Right ventricle myocardium inferior (tissue), 1 donor: ENCODE data around the gene SDK1. TPM values are rescaled to one million over a fixed set of nuclear protein-coding genes. Genes with fewer than 3 reads are reported as not detected.
"Not testable (repeated sequence)": the region's sequence is repeated elsewhere in the genome, so short reads cannot be mapped to it uniquely, and the experiment has no call there.

Experiments used
- ATAC-seq: fragments of 200-7000 bp; cut with Tn5 transposase; one replicate; pipeline ENCODE4 v1.9.1; 2020; ENCODE audit warnings: mild to moderate bottlenecking, moderate library complexity
- DNase-seq: peaks from one replicate; pipeline ENCODE4 v3.0.0; 2021; ENCODE audit errors: missing footprints
- intact Hi-C: fragments of 100-400 bp; cut with DNase I; formaldehyde crosslinking; loops from one replicate; pipeline ENCODE4 v1.11.0; 2022
- total RNA-seq: library from RNA; stranded (reverse); fragmentation: NEBNext Ultra II Directional; extraction: Animal tissue kit (Norgen Biotek cat#: 25700); gene quantifications from one replicate; pipeline ENCODE4 v1.2.1, GENCODE V29; 2021
- donor health status: DM: no; HTN: yes; CAD: no; lungs with severe emphysema.

Gene SDK1
- total RNA-seq, 1 donor from 2014 or later: 2.3 TPM

DNA sequence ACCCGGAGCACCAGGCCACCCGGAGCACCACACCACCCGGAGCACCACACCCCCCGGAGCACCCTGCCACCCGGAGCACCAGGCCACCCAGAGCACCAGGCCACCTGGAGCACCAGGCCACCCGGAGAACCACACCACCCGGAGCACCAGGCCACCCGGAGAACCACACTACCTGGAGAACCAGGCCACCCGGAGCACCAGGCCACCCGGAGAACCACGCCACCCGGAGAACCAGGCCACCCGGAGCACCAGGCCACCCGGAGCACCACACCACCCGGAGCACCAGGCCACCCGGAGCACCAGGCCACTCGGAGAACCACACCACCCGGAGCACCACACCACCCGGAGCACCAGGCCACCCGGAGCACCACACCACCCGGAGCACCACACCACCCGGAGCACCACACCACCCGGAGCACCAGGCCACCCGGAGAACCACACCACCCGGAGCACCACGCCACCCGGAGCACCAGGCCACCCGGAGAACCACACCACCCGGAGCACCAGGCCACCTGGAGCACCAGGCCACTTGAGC, 916.1 kb downstream of the SDK1 start:
- ATAC-seq, DNase-seq, intact Hi-C loops: not testable (repeated sequence)

DNA sequence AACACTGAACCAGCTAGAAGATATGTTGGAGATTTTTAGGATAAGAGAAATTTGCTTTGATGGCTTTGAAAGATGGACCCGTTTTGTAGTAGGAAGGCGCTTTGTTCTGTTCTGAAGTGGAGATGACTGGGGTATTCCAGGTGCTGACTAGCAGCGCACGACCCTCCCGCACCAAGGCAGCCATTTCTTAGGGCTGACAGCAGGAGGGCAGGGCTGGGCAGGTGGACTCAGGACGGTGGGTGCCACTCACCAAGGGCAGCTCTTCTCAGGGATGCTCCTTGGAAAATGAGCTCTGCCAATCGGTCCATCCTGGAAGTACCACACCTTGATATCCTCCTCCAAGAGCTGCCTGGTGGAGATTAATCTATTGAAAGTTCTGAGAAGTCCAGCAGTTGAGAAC, 917.4 kb downstream of the SDK1 start:
- ATAC-seq: no peak
- no peak for DNase-seq
- intact Hi-C loops: no loop called here

DNA sequence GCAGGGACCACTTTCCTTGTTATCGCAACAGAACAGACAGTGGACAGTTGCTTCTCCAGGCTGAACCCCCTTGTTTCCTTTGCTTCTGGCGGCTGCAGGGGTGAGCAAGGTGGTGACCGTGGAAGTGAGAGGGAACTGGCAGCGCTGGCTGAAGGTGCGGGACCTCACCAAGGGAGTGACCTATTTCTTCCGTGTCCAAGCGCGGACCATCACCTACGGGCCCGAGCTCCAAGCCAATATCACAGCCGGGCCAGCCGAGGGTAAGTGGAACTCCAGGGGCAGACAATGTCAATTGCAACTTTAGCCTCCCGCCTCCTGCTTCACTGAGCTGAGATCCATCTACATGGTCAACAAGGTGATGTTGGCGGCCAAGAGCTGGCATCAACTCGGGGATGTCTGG, 919.0 kb downstream of the SDK1 start:
- DNase-seq: no peak
- intact Hi-C loops: no loop called here
- ATAC-seq: no peak

DNA sequence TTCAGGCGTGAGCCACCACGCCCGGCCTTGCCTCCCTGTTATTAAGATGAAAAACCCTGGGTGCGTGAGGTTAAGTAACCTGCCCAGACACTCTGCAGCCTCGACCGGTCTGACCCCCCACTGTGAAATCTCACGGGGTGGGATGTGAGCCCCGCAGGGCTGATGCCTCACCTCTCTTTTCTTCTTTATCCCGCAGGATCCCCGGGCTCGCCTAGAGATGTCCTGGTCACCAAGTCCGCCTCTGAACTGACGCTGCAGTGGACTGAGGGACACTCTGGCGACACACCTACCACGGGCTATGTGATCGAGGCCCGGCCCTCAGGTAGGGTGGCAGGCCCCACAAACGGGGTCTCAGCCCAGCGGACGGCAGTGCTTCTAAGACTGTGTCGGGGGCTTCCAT, 920.0 kb downstream of the SDK1 start:
- intact Hi-C loops: no loop called here
- no peak for ATAC-seq

DNA sequence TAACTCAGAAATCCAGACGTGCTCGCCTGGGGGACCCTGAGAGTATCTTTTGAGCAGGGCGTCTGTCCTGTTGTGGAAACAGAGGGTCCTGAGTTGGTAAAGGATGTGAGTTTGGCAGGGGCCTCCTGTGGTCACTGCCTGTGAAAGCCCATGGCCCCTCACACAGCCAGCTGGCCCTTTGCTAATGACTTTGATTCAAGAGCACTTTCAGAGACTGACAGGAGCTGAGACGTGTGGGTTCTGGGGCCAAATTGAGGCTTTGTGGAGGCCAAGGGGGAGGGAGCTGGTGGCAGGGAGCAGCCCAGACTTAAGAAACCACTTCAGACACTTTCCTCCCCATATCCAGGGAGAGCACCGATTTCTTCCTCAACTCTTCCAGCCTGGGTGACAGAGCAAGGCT, 921.6 kb downstream of the SDK1 start:
- ATAC-seq (no peak), DNase-seq (no peak)
- intact Hi-C loops: no loop called here

More for the DNA sequence above, 920.0 kb downstream of the SDK1 start:
- no peak for DNase-seq

DNA sequence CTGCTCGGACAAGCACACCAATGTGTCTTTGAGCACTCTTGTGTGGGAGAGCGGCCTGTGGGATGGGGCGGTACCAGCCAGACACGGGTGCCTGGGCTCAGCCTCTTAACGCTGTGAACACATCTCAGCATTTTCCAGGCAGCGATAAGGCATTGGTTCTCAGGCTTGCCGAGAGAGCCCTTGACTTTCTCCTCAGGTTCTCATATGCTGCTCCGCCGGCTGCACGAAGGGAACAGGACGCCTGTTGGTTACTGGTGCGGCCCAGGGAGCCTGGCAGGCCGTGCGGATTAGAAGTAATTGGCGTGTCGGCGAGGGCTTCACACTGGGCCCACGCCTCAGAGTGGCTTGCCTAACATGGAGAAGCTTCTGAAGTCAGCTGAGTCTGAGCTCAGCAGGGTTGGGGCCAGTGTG, 924.3 kb downstream of the SDK1 start:
- ATAC-seq (no peak), DNase-seq (no peak)
- intact Hi-C loops: no loop called here

DNA sequence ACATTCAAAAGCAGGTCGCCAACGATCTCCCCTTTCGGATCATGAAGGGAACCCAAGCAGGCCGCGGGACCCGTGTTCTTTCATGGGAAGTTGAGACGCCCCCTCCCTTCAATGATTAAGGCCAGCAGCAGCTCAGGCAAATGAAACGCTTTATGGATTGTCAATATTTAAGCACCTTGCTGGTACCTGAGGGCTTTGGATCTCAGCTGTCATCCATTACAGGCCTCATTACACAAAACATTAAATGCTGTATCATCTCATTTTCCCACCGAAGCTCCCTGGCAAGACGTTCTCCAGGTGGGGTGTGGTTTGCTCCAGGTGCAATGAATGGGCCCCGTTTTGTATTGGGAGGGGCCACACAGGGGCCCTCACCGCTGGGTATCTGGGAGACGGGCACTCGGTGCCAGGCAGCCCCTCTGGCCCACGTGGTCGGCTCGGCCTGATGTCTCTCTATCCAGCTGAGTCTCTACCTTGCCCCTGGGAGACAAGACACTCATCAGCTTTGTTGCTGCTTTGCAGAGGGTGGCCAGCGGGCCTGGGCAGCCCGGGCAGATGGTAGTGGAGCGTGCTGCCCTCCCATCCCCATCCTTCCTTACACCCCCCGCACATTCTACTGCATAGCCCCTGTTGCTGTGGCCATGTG, 925.0 kb downstream of the SDK1 start:
- DNase-seq (no peak), ATAC-seq (no peak)
- intact Hi-C loops: no loop called here

DNA sequence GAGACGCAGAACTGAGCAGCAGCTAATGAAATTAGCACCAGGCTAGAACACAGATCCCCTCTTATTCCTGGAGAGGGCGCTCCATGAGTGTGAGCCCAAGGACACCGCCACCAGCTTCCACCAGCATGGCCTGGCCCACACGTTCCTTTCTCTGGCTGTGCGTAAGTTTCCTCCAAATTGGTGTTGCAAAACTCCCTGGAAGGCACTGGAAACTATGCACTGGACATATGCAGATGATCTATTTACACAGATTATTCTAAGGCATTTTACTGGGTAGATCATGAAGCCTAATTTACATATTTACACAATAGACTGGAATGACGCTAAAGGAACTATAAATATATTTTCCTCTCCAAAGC, 925.5 kb downstream of the SDK1 start:
- ATAC-seq: no peak
- no peak for DNase-seq
- intact Hi-C loops: no loop called here

DNA sequence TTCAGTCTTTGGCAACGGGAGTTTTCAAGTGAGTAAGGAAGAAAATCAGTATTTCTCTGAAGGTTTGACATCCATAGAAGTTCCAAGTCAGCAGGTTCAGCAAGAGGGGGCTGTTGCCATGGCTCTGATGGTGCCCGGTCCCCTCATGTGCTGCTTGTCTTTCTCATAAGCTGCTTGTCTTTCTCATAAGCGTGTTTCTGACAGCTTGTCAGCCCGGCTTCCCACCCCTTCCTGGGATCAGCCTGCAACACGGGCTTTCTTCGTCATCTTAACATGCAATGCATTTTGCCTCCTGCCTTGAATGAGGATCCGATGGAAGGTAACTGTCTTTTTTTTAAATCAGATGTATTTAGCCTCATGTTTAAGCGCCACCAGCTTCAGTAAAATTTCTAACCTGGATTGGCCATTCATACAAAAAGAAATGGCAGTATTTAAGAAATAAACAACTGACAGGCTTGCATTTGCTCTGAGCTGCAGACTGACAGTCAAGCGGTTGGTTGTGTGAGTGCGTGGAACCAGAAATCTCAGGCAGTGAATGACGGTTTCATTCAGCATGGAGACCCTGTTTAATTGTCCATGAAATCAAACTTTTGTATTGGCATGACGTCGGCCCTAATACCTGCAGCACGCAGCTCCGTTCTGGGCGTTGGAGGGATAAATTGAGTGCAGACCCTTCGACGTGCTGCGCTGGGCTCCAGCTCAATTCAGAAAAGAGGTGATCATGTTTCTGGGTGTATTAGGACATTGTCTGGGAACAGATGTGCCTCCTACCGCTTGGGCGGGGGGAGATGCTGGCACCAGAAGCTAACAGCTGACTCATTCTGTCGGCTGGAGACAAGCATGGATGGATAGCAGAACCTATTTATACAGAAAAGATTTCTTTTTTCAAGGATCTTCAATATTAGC, 926.3 kb downstream of the SDK1 start:
- intact Hi-C loops: no loop called here
- ATAC-seq (no peak), DNase-seq (no peak)

DNA sequence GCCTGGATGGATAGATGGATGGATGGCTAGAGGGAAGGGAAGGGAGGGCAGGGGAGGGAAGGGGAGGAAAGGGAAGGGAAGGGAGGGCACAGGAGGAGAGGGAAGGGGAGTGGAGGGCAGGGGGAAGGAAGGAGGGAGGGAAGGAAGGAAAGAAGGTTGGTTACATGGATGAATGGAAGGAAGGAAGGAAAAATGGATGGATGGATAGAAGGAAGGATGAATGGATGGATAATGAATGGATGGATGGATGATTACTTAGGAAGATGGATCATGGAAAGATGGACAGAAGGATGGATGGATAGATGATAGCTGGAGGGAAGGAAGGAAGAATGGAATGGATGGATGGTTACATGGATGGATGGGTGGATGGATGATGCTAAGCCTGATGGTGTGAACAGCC, 929.3 kb downstream of the SDK1 start:
- no peak for DNase-seq
- intact Hi-C loops: no loop called here
- no peak for ATAC-seq

DNA sequence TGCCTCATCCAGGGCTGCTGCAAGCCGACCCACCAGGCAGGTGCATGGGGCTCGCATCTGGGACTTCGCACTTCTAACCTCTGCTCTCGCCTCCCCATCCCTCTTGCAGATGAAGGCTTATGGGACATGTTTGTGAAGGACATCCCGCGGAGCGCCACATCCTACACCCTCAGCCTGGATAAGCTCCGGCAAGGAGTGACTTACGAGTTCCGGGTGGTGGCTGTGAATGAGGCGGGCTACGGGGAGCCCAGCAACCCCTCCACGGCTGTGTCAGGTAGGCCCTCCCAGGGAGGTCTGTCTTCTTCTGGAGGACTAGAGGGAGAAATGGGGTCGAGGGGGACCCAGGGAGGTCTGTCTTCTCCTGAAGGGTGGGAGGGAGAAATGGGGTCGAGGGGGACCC, 932.1 kb downstream of the SDK1 start:
- no peak for DNase-seq
- intact Hi-C loops: no loop called here
- no peak for ATAC-seq

DNA sequence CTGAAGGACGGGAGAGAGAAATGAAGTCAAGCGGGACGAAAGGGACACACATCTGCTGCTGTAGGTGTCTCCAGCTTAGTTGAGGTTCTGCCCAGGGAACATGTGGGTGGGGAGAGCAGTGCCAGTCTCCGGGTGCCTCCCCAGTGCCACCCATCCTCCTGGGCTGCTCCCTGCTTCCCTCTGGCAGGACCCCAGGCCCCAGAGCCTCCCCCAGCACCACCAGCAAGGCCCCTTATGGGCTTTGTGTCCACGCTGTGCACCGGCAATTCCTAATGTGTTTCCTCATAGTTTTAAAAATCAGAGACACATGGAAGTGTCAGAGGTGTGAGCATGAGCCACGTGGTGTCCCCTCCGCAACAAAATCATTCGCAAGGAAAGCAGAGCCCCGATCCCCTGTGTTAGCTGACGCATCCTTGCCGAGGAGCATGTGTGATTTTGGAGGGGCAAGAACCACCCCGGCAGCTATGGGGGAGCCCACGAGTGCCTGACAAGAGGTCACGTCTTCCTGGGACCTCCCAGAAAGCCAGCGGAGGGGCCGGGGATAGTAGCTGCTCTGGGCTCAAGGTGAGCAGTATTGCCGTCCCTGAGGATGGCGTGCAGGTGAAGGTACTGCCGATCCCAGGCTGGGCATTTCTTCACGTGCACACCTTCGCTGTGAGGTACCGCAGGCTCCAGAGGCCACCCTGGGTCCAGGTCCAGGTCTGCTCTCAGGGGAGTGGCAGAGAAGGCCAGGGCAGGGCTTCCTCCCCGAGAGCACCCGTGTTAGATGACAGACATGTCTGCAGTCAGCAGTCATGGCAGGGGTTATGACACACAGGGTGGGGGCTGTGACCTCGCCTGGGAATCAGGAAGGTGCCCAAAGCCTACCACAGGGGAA, 932.8 kb downstream of the SDK1 start:
- intact Hi-C loops: no loop called here
- ATAC-seq: no peak
- DNase-seq: no peak

DNA sequence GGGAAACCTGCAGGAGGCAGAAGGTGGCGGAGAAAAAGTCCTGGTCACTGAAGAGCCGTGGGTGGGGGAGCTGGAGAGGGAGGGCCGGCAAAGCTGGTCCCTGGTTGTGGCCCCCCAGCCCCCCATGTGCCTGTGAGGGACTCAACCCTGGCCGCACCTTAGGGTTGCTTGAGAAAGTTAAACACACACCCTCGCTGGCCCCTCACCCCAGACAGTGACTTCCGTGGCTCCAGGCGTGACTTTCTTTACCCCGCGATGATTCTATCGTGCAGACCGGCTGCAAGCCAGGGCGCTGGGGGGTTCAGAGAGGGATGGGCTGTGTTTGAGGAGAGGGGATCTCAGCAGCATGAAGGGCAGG, 933.4 kb downstream of the SDK1 start:
- DNase-seq (no peak), ATAC-seq (no peak)
- intact Hi-C loops: no loop called here

DNA sequence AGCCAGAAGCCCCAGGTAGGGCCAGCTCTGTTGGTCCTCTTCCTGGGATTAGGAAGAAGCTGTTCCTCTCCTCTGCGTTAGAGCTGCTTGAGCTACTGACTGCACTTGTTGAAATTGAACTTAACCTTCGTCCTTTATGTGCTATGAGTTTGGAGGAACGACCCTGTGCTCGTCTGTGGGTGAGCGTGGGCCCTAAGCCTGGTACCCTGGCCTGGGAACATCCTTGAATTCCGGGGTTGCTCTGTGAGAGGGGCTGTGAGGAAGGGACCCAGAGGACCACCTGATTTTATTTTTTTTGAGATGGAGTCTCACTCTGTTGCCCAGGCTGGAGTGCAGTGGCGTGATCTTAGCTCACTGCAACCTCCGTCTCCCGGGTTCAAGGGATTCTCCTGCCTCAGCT, 933.8 kb downstream of the SDK1 start:
- intact Hi-C loops: no loop called here
- ATAC-seq (no peak), DNase-seq (no peak)

DNA sequence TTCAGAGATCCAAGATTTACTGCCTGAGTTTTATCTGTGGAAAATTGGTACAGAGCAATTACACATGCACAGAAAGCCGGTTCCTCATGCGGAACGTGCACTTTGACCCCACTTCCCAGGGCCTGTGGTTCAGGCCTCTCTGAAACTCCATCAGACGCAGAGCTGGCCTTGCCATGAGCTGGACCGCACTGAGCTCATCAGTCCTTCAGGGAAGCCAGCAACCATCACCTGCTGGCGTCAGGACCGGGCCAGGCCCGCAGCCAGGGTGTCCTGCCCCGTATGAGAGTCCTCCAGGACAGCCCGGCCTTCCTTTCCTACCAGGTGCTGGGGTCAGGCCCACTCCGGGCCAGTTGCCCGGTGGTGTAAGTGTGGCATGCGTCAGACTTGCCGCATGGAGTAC, 934.5 kb downstream of the SDK1 start:
- ATAC-seq (no peak), DNase-seq (no peak)
- intact Hi-C loops: no loop called here

DNA sequence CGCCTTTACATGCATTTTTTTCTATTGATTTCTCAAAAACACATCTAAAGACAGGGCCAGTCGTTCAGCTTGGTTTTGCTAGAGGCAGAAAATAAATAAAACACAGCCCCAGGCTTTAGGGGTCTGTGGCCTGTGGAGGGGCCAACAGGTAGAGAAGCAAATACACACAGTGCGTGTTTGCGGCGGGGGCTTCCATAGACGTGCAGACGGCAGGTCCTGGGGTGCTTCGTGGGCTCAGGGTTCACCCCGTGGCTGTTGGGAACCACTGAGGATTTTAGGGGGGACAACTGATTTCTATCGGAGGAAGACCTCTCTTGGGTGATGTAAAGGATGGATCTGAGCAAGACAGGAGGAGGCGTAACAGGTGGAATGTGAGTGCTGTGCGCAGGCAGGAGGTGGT, 935.3 kb downstream of the SDK1 start:
- no peak for ATAC-seq
- intact Hi-C loops: no loop called here
- DNase-seq: no peak

DNA sequence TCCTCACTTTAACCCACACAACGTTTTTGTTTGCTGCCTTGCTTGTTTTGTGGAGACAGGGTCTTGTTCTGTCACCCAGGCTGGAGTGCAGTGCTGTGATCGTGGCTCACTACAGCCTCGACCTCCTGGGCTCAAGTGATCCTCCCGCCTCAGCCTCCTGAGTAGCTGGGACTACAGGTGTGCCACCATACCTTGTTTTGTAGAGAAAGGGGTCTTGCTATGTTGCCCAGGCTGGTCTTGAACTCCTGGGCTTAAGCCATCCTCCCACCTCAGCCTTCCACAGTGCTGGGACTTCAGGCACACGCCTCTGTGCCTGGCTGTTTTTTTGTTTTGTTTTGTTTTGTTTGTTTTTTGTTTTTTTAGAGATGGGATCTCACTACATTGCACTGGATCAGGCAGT, 935.8 kb downstream of the SDK1 start:
- intact Hi-C loops, DNase-seq: not testable (repeated sequence)

DNA sequence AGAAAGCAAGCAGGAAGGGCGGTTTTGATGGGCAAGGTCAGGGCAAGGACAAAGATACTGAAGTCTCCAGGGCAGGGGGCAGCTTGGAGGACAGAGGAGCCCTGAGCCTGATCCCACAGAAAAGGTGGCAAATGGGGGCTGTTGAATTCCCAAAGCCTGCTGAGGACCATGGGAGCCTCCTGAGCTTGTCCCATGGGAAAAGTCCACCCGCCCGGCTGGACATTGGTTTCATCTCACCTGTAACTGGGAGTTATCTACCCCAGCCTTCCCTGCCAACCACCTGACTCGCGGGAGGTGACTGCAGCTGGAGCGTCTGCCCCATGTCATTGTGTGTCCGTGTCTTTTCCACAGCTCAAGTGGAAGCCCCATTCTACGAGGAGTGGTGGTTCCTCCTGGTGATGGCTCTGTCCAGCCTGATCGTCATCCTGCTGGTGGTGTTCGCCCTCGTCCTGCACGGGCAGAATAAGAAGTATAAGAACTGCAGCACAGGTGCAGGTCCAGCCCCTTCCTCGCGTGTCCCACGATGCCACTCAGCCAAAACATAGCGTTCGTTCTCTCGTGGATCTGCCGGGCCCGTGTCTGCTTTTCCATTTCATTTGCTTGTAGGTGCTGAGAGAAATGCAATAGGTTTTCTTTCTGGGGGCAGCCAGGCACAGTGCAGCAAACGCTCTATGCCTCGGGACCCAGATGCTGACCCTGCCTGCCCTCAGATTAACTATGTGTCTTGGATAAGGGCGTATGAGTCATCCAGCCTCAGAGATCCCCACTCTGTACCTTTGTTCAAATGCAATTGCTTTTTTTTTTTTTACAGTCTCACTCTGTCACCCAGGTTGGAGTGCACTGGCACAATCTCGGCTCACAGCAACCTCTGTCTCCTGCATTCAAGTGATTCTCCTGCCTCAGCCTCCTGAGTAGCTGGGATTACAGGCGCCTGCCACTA, 936.5 kb downstream of the SDK1 start:
- intact Hi-C loops: no loop called here
- DNase-seq: peak; percentile 58
- ATAC-seq: no peak

More for the DNA sequence above, 935.8 kb downstream of the SDK1 start:
- ATAC-seq: not testable (repeated sequence)
